Small intestine (tissue), 7 donors: ENCODE measurements around the gene FBLN5. TPM values are rescaled to one million over a fixed set of nuclear protein-coding genes. Genes with fewer than 3 reads are reported as not detected.

ENCODE experiments used
- DNase-seq, 2 donors: peaks; one replicate each; pipeline versions ENCODE4 v3.0.0 to v3.0.0-alpha.2; 2013
- FAIRE-seq: peaks from 2 replicates; lab custom pipeline; 2012; peaks lifted over from hg19 to GRCh38; lab: Jason Lieb, UNC
- H3K27ac ChIP-seq, 3 donors: one replicate each; pipeline ENCODE4 v1.5.1; 2013; ENCODE audit warnings: low read length in 2 of 3, mild to moderate bottlenecking in 2 of 3, control low read depth in 1 of 3, inconsistent platforms in 1 of 3, low read depth in 1 of 3, moderate library complexity in 1 of 3
- H3K27me3 ChIP-seq, 3 donors: one replicate each; pipeline ENCODE4 v1.6.1; 2013; ENCODE audit warnings: low read length in 3 of 3, inconsistent platforms in 1 of 3; ENCODE audit not compliant: control insufficient read depth in 3 of 3, insufficient read depth in 3 of 3
- H3K36me3 ChIP-seq, 3 donors: one replicate each; pipeline ENCODE4 v1.6.1; 2013; ENCODE audit warnings: low read length in 3 of 3, inconsistent platforms in 1 of 3, low read depth in 1 of 3, mild to moderate bottlenecking in 1 of 3, moderate library complexity in 1 of 3; ENCODE audit not compliant: control insufficient read depth in 3 of 3, insufficient read depth in 2 of 3
- H3K4me1 ChIP-seq, 3 donors: one replicate each; pipeline ENCODE4 v1.6.1; 2013; ENCODE audit warnings: low read length in 2 of 3, inconsistent platforms in 1 of 3, low read depth in 1 of 3, mild to moderate bottlenecking in 1 of 3, moderate library complexity in 1 of 3; ENCODE audit not compliant: control insufficient read depth in 3 of 3, insufficient read depth in 2 of 3
- H3K4me3 ChIP-seq, 3 donors: one replicate each; pipeline ENCODE4 v1.5.1; 2013; ENCODE audit warnings: low read length in 3 of 3, control low read depth in 1 of 3, inconsistent platforms in 1 of 3, low read depth in 1 of 3, mild to moderate bottlenecking in 1 of 3, moderate library complexity in 1 of 3
- H3K9me3 ChIP-seq, 2 donors: one replicate each; pipeline ENCODE4 v1.6.1; 2013; ENCODE audit warnings: low read depth in 1 of 2, low read length in 1 of 2; ENCODE audit not compliant: control insufficient read depth in 2 of 2, insufficient read depth in 1 of 2
- WGBS, 3 donors: extraction: QIAGEN DNeasy Blood & Tissue Kit; methylation state at CpG; one replicate each; pipeline ENCODE4 v1.1.7; 2013; 5-methylcytosine and 5-hydroxymethylcytosine counted together
- polyA plus RNA-seq, 4 donors: library from polyadenylated mRNA; stranded (reverse) in 3 of 4; unstranded in 1 of 4; fragments of 200-250 nt in 3 of 4; fragments of 120-200 nt in 1 of 4; gene quantifications; one replicate each; pipeline versions ENCODE4 v1.2.1 to v1.2.3, GENCODE V29; 2013
- donor health status: healthy with polysubstance abuse.
- donor health status: control.
- donor health status: control.
- donor health status: Bipolar disorder and iron deficiency.
- donor health status: healthy.

FBLN5 gene
- polyA plus RNA-seq, 4 donors, result 2.0 to 88.3 (median 22.9) TPM

DNA sequence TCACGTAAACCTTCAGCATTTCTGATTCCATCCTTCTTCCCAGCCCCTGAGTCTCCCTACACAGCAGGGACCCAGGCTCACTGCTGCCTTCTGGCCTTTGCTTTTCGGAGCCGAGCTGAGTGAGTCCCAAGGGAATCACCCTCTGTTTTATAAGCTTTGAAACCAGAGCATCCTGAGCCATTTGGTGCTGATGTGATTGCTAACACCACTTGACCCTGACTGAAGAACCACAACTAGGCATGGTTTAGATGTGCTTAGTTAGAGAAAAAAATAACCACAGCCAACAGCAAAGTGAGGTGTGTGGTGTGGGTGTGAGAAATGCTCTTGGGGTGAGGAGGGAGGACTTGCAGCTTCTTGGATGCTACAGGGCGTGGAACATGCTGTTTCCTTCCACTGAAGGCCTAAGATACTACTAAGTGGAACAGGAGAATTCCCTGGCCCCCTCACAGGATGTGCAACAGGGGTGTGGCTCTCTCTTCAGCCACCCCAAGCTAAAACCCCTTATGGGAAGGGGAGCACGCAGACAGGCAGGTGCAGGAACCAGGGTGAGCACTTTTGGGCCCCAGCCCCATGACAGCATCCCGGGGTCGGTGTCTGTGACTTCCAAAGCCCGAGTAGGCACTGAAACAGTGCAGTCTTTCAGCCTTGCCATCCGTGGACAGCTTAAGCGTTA, 80.0 kb downstream of the FBLN5 start, which contains the start of gene TC2N:
Gene TC2N, minus strand, starts transcription at position 221 of the 673 bp plus-strand sequence. CDS start 53,767 bp downstream, outside the sequence.
- WGBS, 3 donors, result 73 to 96% (median 81%) methylated on average over 10 of the region's 10 CpGs
- H3K4me3 ChIP-seq, result peak within 1 kb of the TSS in 1 of 3 donors; percentile 30
- peaks cover 0 to 20% (median 2%) of the 10 kb centered on the region in 3 donors for H3K36me3 ChIP-seq
- peaks cover 0 to 14% of the 10 kb centered on the region in 2 donors for H3K9me3 ChIP-seq
- peaks cover 0 to 4% (median 0%) of the 10 kb centered on the region in 3 donors for H3K27me3 ChIP-seq
- H3K27ac ChIP-seq, result peak within 1 kb of the TSS in 2 of 3 donors; percentile 21 to 88
- FAIRE-seq (no peak), DNase-seq (peak in 1 of 2 donors; percentile 63)
- H3K4me1 ChIP-seq, result peaks cover 9 to 20% (median 13%) of the 10 kb centered on the region in 3 donors

DNA sequence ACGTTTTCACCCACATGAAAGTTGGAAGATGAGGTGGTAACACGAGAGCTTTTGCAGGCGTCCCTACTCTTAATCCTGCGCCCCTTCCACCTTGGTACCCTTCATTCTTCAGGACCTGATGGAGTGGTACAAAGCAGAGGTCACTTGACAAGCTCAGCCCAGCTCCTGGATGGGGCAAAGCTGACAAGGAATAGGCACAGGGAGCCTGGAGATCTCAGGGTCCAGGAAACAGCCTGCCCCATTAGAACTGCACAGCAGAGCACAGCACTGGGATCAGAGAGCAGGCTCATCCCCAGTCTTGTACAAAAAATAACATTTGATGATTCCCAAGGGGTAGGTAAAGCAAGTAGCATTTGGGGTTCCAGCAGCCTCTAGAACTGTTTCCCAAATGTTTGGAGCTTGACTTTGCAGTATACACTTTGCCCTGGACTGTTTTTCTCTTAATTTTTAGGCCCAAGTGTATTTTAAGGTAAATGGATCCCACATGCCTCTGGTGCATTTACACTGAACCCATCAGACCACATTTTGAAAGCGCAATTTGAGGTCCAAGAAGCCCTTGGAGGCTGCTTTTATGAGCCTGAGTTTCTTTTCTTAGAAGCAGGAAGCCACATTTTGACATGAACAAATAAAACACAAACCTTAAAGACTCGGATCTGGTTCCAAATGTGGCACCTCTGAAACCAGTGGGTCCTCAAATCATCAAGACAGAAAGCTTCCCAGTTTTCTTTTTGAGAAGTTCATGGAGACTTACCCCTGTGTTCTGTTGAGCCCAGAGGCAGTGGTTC, 80.8 kb downstream of the FBLN5 start:
- Histone ChIP-seq H3K9me3 (peaks cover 0 to 14% of the 10 kb centered on the region in 2 donors), H3K27me3 (peaks cover 0 to 4% (median 0%) of the 10 kb centered on the region in 3 donors), H3K27ac (peak overlapping the region in 1 of 3 donors; percentile 88), H3K36me3 (peaks cover 0 to 20% (median 2%) of the 10 kb centered on the region in 3 donors), H3K4me3 (peak overlapping the region in 1 of 3 donors; percentile 30), H3K4me1 (peaks cover 2 to 13% (median 6%) of the 10 kb centered on the region in 3 donors)
- 61 to 82% (median 72%) methylated on average over 6 of the region's 6 CpGs for WGBS, 3 donors
- FAIRE-seq (no peak), DNase-seq (peak in 1 of 2 donors; percentile 32)

DNA sequence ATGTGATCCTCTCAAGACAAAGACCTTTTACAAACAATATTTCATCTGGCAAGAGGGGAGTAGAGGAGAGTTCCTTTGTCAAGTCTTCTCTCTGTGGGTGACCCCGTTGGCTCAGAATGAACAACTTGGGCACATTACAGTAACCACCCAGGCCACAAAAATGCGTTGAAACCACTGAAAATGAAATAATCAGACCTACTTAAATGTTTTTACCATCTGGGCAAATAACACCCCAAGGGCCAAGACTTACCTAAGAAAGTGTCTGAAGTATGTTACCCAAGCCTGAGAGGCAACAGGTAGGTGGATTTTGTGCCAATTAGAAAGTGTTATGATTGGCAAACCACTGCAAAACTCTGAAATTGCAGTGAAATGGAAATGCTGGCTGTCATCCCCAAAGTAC, 81.4 kb downstream of the FBLN5 start:
- no peak for FAIRE-seq
- H3K4me1 ChIP-seq, result peaks cover 2 to 13% (median 5%) of the 10 kb centered on the region in 3 donors
- peaks cover 0 to 20% (median 2%) of the 10 kb centered on the region in 3 donors for H3K36me3 ChIP-seq
- DNase-seq, result no peak
- 58 to 85% (median 82%) methylated on average over 2 of the region's 2 CpGs for WGBS, 3 donors
- H3K9me3 ChIP-seq, result peaks cover 0 to 14% of the 10 kb centered on the region in 2 donors
- H3K27ac ChIP-seq, result peak overlapping the region in 1 of 3 donors; percentile 88
- H3K4me3 ChIP-seq, result peak overlapping the region in 1 of 3 donors; percentile 30
- H3K27me3 ChIP-seq, result peaks cover 0 to 4% (median 0%) of the 10 kb centered on the region in 3 donors

DNA sequence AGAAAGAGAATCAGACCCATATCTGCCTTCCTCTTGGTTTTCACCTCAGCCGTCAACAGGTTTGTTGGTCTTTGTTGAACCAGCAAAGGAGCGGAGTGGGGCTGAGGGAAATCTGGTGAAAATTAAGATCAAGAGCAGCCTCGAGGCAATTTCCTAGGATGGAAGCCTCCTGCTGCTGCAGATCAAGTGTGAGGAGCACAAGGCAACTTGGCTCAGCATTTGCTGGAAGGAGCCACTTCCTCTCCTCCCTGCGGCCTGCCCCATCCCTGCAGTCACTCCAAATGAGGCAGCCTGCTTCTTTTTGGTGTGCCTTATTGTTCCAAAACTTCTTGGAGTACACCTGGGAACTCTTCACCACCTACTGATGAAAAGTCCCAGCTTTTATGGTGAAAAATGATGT, 85.1 kb downstream of the FBLN5 start:
- H3K36me3 ChIP-seq, result peaks cover 0 to 3% (median 2%) of the 10 kb centered on the region in 3 donors
- peaks cover 0 to 7% (median 0%) of the 10 kb centered on the region in 3 donors for H3K4me1 ChIP-seq
- no peak overlapping the region for H3K27ac ChIP-seq
- no peak for FAIRE-seq
- H3K4me3 ChIP-seq, result no peak overlapping the region
- 68 to 90% (median 83%) methylated on average over 4 of the region's 4 CpGs for WGBS, 3 donors
- peaks cover 0 to 6% (median 0%) of the 10 kb centered on the region in 3 donors for H3K27me3 ChIP-seq
- no peaks in the 10 kb centered on the region for H3K9me3 ChIP-seq
- DNase-seq, result no peak

GRCh38 chr14:91861091-91861490, 86.4 kb downstream of the FBLN5 start:
- H3K9me3 ChIP-seq, result no peaks in the 10 kb centered on the region
- H3K27ac ChIP-seq, result peak overlapping the region in 1 of 3 donors; percentile 55
- H3K4me1 ChIP-seq, result peaks cover 0 to 7% (median 0%) of the 10 kb centered on the region in 3 donors
- FAIRE-seq, result no peak
- H3K36me3 ChIP-seq, result peaks cover 0 to 2% (median 0%) of the 10 kb centered on the region in 3 donors
- DNase-seq, result no peak
- WGBS, 3 donors, result 68 to 86% (median 81%) methylated on average over 2 of the region's 2 CpGs
- no peak overlapping the region for H3K4me3 ChIP-seq
- H3K27me3 ChIP-seq, result peaks cover 0 to 2% (median 0%) of the 10 kb centered on the region in 3 donors

DNA sequence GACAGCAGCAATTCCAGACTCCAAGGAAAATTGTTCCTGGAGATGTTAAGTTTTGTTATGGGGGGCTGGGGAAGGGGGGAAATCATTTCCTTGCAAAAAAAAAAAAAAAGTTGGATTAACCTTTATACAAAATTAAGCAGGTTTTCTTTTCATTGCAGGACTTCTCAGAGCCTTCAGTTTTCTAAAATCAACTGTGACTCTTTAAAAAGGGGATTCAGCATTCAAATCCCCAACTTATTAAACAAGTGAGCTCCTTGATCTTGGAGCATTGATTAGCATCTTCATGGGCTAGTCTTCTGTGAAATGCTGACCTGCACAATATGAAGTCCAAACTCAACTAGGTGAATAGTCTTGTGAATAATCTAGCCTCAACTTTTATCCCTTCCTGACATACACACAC, 87.3 kb downstream of the FBLN5 start:
- FAIRE-seq (no peak), DNase-seq (no peak)
- Histone ChIP-seq H3K4me3 (no peak overlapping the region), H3K4me1 (peaks cover 0 to 7% (median 0%) of the 10 kb centered on the region in 3 donors), H3K36me3 (peaks cover 0 to 2% (median 0%) of the 10 kb centered on the region in 3 donors), H3K27ac (no peak overlapping the region), H3K27me3 (peaks cover 0 to 2% (median 0%) of the 10 kb centered on the region in 3 donors), H3K9me3 (no peaks in the 10 kb centered on the region)

DNA sequence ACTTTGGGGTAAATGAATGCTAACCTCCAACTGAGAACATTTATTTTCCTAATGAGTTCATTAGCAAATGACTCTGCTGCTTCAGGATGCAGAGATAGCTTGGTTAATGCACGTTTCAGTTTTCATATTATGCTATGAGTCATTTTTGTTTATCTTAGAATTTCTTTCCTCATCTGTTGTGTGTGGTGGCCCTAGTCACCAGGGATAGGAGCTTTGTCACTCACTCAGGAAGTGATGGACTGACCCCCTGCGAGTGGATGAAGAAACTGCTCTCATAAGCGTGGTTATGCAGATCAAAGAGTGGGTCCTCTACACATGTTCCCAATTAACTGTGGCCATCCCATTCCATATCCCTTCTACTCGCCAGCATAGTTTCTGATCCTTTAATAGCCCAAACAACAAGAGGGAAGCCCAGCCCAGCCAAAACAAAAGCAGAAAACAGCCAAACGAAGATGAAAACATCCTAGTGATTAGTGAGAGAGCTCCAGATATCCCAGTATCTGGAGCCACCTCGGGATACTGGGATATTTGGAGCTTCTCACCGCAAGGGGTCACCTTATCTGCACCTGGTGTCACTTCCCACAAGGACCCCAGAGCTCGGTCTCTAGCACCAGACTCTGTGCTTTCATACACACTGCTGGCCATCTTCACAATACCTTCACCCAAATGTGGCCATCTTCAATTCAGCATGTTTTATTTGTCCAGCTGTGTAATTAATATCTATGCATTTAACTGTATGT, 88.8 kb downstream of the FBLN5 start:
- DNase-seq, result peak in 1 of 2 donors; percentile 41
- Histone ChIP-seq H3K27me3 (peaks cover 0 to 5% (median 0%) of the 10 kb centered on the region in 3 donors), H3K4me1 (peaks cover 0 to 7% (median 0%) of the 10 kb centered on the region in 3 donors), H3K4me3 (no peak overlapping the region), H3K36me3 (no peaks in the 10 kb centered on the region), H3K27ac (peak overlapping the region in 1 of 3 donors; percentile 32), H3K9me3 (no peaks in the 10 kb centered on the region)
- WGBS, 3 donors, result 22 to 36% (median 30%) methylated on average over 8 of the region's 8 CpGs
- no peak for FAIRE-seq
